GM18951 (cell line): ENCODE measurements around the gene TRIP12.

ENCODE experiments used
- POLR2A ChIP-seq: IDR thresholded peaks from 4 replicates; pipeline ENCODE4 v1.6.1; 2011; ENCODE audit warnings: mild to moderate bottlenecking; ENCODE audit not compliant: insufficient read length, insufficient read depth; ENCODE audit errors: extremely low read depth
- in situ Hi-C: fragments of 300-500 bp; cut with MboI; formaldehyde crosslinking; loops from one replicate; pipeline ENCODE4 v1.12.0; 2022; ENCODE audit warnings: low sequenced_read_pairs, mixed read lengths, inconsistent platforms; ENCODE audit not compliant: unreplicated experiment

TRIP12 gene

GRCh38 chr2:229905601-229906000 is 16.2 kb downstream of the TRIP12 start:
- TF ChIP-seq POLR2A: no peak
- in situ Hi-C loops: loop anchor here (10.0 kb wide), 1 partner anchor 101 kb away; no protein-coding TSS in a partner anchor

- TF ChIP-seq POLR2A: no peak
Measured at GRCh38 chr2:229903037-229903436, 18.8 kb downstream of the TRIP12 start.

GRCh38 chr2:229901819-229902218 is 20.0 kb downstream of the TRIP12 start:
- in situ Hi-C loops: loop anchor here (10.0 kb wide), 1 partner anchor 97 kb away; no protein-coding TSS in a partner anchor
- TF ChIP-seq POLR2A: no peak

More at GRCh38 chr2:229903037-229903436, 18.8 kb downstream of the TRIP12 start:
- in situ Hi-C loops: loop anchor here (10.0 kb wide), 1 partner anchor 98 kb away; no protein-coding TSS in a partner anchor

GRCh38 chr2:229900514-229900913 is 21.3 kb downstream of the TRIP12 start:
- in situ Hi-C loops: loop anchor here (10.0 kb wide), 1 partner anchor 96 kb away; no protein-coding TSS in a partner anchor

GRCh38 chr2:229900012-229900411 is 21.8 kb downstream of the TRIP12 start:
- no peak for TF ChIP-seq POLR2A
- in situ Hi-C loops: loop anchor here (10.0 kb wide), 1 partner anchor 95 kb away; no protein-coding TSS in a partner anchor

- no peak for TF ChIP-seq POLR2A
- in situ Hi-C loops: loop anchor here (10.0 kb wide), 1 partner anchor 95 kb away; no protein-coding TSS in a partner anchor
Measured at GRCh38 chr2:229899604-229900003, 22.2 kb downstream of the TRIP12 start.

GRCh38 chr2:229896857-229897256 is 25.0 kb downstream of the TRIP12 start:
- in situ Hi-C loops: no loop called here
- no peak for TF ChIP-seq POLR2A

- in situ Hi-C loops: no loop called here
- TF ChIP-seq POLR2A: no peak
Measured at GRCh38 chr2:229889023-229889422, 32.8 kb downstream of the TRIP12 start.

- in situ Hi-C loops: no loop called here
- no peak for TF ChIP-seq POLR2A
Measured at GRCh38 chr2:229888031-229888430, 33.8 kb downstream of the TRIP12 start.

GRCh38 chr2:229887441-229887840 is 34.4 kb downstream of the TRIP12 start:
- in situ Hi-C loops: no loop called here
- no peak for TF ChIP-seq POLR2A

GRCh38 chr2:229884775-229885699 is 36.8 kb downstream of the TRIP12 start:
- in situ Hi-C loops: no loop called here
- no peak for TF ChIP-seq POLR2A

GRCh38 chr2:229882583-229882982 is 39.2 kb downstream of the TRIP12 start:
- in situ Hi-C loops: no loop called here
- no peak for TF ChIP-seq POLR2A

GRCh38 chr2:229880892-229881586 is 40.8 kb downstream of the TRIP12 start:
- no peak for TF ChIP-seq POLR2A
- in situ Hi-C loops: no loop called here

- in situ Hi-C loops: no loop called here
- TF ChIP-seq POLR2A: no peak
Measured at GRCh38 chr2:229879191-229879950, 42.4 kb downstream of the TRIP12 start.
